Trophoblast cell (in vitro differentiated cells and primary cell): ENCODE results near the gene GATAD1.
"Not testable (repeated sequence)": the region's sequence is repeated elsewhere in the genome, so short reads cannot be mapped to it uniquely, and the experiment has no call there.

Experiments
- DNase-seq, 2 donors: peaks; one replicate each; pipeline ENCODE4 v3.0.0-alpha.2; 2016
- H2AFZ ChIP-seq: 2 replicates; pipeline ENCODE4 v1.6.1; 2013; ENCODE audit warnings: low read length, moderate library complexity, mild to moderate bottlenecking; ENCODE audit not compliant: insufficient read depth, poor library complexity
- H2AK5ac ChIP-seq: 2 replicates; pipeline ENCODE4 v1.6.1; 2013; ENCODE audit warnings: mild to moderate bottlenecking, low read length
- H2BK120ac ChIP-seq: 2 replicates; pipeline ENCODE4 v1.6.1; 2013; ENCODE audit warnings: low read length, mild to moderate bottlenecking, moderate library complexity; ENCODE audit not compliant: insufficient read depth, poor library complexity
- H2BK12ac ChIP-seq: 2 replicates; pipeline ENCODE4 v1.6.1; 2013; ENCODE audit warnings: mild to moderate bottlenecking, low read length, moderate library complexity
- H2BK5ac ChIP-seq: 2 replicates; pipeline ENCODE4 v1.6.1; 2013; ENCODE audit warnings: low read length, low read depth, moderate library complexity, mild to moderate bottlenecking; ENCODE audit not compliant: poor library complexity
- H3K14ac ChIP-seq: 2 replicates; pipeline ENCODE4 v1.6.1; 2013; ENCODE audit warnings: mild to moderate bottlenecking, low read length
- H3K18ac ChIP-seq: 2 replicates; pipeline ENCODE4 v1.6.1; 2013; ENCODE audit warnings: mild to moderate bottlenecking, low read length
- H3K23ac ChIP-seq: 2 replicates; pipeline ENCODE4 v1.6.1; 2013; ENCODE audit warnings: low read length
- H3K27ac ChIP-seq: 2 replicates; pipeline ENCODE4 v1.5.1; 2013; ENCODE audit warnings: low read depth, mild to moderate bottlenecking, inconsistent platforms, low read length, moderate library complexity
- H3K27me3 ChIP-seq: 2 replicates; pipeline ENCODE4 v1.6.1; 2013; ENCODE audit warnings: inconsistent platforms, mild to moderate bottlenecking, low read length, moderate library complexity; ENCODE audit not compliant: insufficient read depth
- H3K36me3 ChIP-seq, 2 experiments: 1 replicate in 1 of 2; 2 replicates in 1 of 2; pipeline ENCODE4 v1.6.1; 2013; ENCODE audit warnings: low read length in 2 of 2, mild to moderate bottlenecking in 2 of 2, moderate library complexity in 1 of 2; ENCODE audit not compliant: insufficient read depth in 2 of 2, control insufficient read depth in 1 of 2
- H3K4ac ChIP-seq: 2 replicates; pipeline ENCODE4 v1.6.1; 2013; ENCODE audit warnings: low read depth, mild to moderate bottlenecking, low read length, moderate library complexity
- H3K4me1 ChIP-seq, 2 experiments: 1 replicate in 1 of 2; 2 replicates in 1 of 2; pipeline ENCODE4 v1.6.1; 2013; ENCODE audit warnings: low read length in 2 of 2, mild to moderate bottlenecking in 2 of 2, moderate library complexity in 1 of 2; ENCODE audit not compliant: insufficient read depth in 2 of 2, control insufficient read depth in 1 of 2
- H3K4me2 ChIP-seq: 2 replicates; pipeline ENCODE4 v1.6.1; 2013; ENCODE audit warnings: inconsistent platforms, mild to moderate bottlenecking, low read length, moderate library complexity
- H3K4me3 ChIP-seq: 2 replicates; pipeline ENCODE4 v1.5.1; 2013; ENCODE audit warnings: mild to moderate bottlenecking, low read depth, low read length, inconsistent platforms
- H3K79me1 ChIP-seq: one replicate; pipeline ENCODE4 v1.6.1; 2013; ENCODE audit warnings: low read length
- H3K79me2 ChIP-seq: 2 replicates; pipeline ENCODE4 v1.6.1; 2013; ENCODE audit warnings: low read length, mild to moderate bottlenecking; ENCODE audit not compliant: control insufficient read depth, insufficient read depth, poor library complexity
- H3K9ac ChIP-seq: 2 replicates; pipeline ENCODE4 v1.6.1; 2013; ENCODE audit warnings: mild to moderate bottlenecking, low read length
- H3K9me3 ChIP-seq: 2 replicates; pipeline ENCODE4 v1.6.1; 2013; ENCODE audit warnings: low read depth, mild to moderate bottlenecking, control low read depth, inconsistent platforms, low read length; ENCODE audit not compliant: insufficient read depth
- H4K12ac ChIP-seq: 2 replicates; pipeline ENCODE4 v1.6.1; 2013; ENCODE audit warnings: low read depth, mild to moderate bottlenecking, low read length, moderate library complexity
- H4K8ac ChIP-seq: 2 replicates; pipeline ENCODE4 v1.6.1; 2013; ENCODE audit warnings: low read depth, mild to moderate bottlenecking, low read length, moderate library complexity
- H4K91ac ChIP-seq: one replicate; pipeline ENCODE4 v1.6.1; 2013; ENCODE audit warnings: low read depth, mild to moderate bottlenecking, low read length, moderate library complexity
- WGBS: extraction: QIAGEN DNeasy Blood & Tissue Kit; methylation state at CpG from one replicate; pipeline ENCODE4 v1.1.7; 2013; ENCODE audit warnings: missing lambda C conversion rate; ENCODE audit not compliant: insufficient read length, insufficient coverage; ENCODE audit errors: extremely low coverage; 5-methylcytosine and 5-hydroxymethylcytosine counted together

The GATAD1 gene

GRCh38 chr7:92466682-92467081 is 19.4 kb downstream of the GATAD1 start:
- no peaks in the 10 kb centered on the region for H3K27me3 ChIP-seq
- H3K23ac ChIP-seq: no peak overlapping the region
- H4K12ac ChIP-seq: no peak overlapping the region
- DNase-seq: no peak
- peaks cover 2 to 6% of the 10 kb centered on the region in 2 experiments for H3K4me1 ChIP-seq
- no peak overlapping the region for H3K14ac ChIP-seq
- no peak overlapping the region for H4K8ac ChIP-seq
- H3K9ac ChIP-seq: no peak overlapping the region
- H3K18ac ChIP-seq: no peak overlapping the region
- peaks cover 0 to 1% of the 10 kb centered on the region in 2 experiments for H3K36me3 ChIP-seq
- WGBS: no CpG with 5 or more reads among the region's 2 CpGs
- no peak overlapping the region for H3K27ac ChIP-seq
- no peak overlapping the region for H2BK12ac ChIP-seq
- H3K4me2 ChIP-seq: no peak overlapping the region
- H3K79me1 ChIP-seq: no peaks in the 10 kb centered on the region
- no peak overlapping the region for H2BK5ac ChIP-seq
- no peaks in the 10 kb centered on the region for H3K9me3 ChIP-seq
- no peak overlapping the region for H2BK120ac ChIP-seq
- H3K79me2 ChIP-seq: no peaks in the 10 kb centered on the region
- H3K4me3 ChIP-seq: no peak overlapping the region
- no peak overlapping the region for H4K91ac ChIP-seq
- no peak overlapping the region for H2AK5ac ChIP-seq
- H2AFZ ChIP-seq: no peak overlapping the region
- H3K4ac ChIP-seq: no peak overlapping the region

DNA sequence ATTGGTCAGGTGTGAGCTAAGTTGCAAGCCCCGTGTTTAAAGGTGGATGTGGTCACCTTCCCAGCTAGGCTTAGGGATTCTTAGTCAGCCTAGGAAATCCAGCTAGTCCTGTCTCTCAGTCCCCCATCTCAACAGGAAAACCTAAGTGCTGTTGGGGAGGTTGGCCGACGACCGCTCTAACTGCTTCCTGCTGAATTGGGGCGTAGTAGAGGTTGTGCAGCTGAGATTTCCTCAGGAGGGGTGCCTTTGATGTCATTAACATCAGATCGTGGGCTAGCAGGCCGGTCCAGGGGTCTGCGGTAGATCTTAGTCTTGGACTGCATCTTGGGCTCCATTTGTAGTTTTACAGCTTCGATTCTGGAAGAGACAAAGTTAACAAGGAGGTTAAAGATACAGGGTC is 21.3 kb downstream of the GATAD1 start:
- H3K4me1 ChIP-seq, H3K4me3 ChIP-seq, H3K4ac ChIP-seq, H3K9me3 ChIP-seq, H3K23ac ChIP-seq, H3K4me2 ChIP-seq, H3K27me3 ChIP-seq, H2BK12ac ChIP-seq, H2BK5ac ChIP-seq, H3K79me2 ChIP-seq, H4K91ac ChIP-seq, H2AFZ ChIP-seq, H3K18ac ChIP-seq, H3K36me3 ChIP-seq, H4K12ac ChIP-seq, H3K9ac ChIP-seq, H3K27ac ChIP-seq, H3K79me1 ChIP-seq, H2BK120ac ChIP-seq, H3K14ac ChIP-seq, H4K8ac ChIP-seq, H2AK5ac ChIP-seq, DNase-seq: not testable (repeated sequence)
- WGBS: no CpG with 5 or more reads among the region's 9 CpGs

- H2AK5ac ChIP-seq, H3K14ac ChIP-seq, H4K8ac ChIP-seq, H2BK5ac ChIP-seq, H3K18ac ChIP-seq, H3K23ac ChIP-seq, H3K9ac ChIP-seq, H3K79me2 ChIP-seq, H3K27me3 ChIP-seq, H2BK12ac ChIP-seq, H4K91ac ChIP-seq, H3K9me3 ChIP-seq, H3K79me1 ChIP-seq, H2BK120ac ChIP-seq, H3K4ac ChIP-seq, H3K36me3 ChIP-seq, H4K12ac ChIP-seq, H2AFZ ChIP-seq, H3K4me1 ChIP-seq, H3K4me2 ChIP-seq, H3K4me3 ChIP-seq: not testable (repeated sequence)
- WGBS: no CpG with 5 or more reads among the region's 10 CpGs
- peak; percentile 67 to 85 for DNase-seq
- H3K27ac ChIP-seq: peak overlapping the region; percentile 53
Measured at GRCh38 chr7:92473989-92474388, 26.7 kb downstream of the GATAD1 start.

- H2BK120ac ChIP-seq, H3K27ac ChIP-seq, H2AFZ ChIP-seq, H3K36me3 ChIP-seq, H4K91ac ChIP-seq, H3K4me1 ChIP-seq, H3K4me3 ChIP-seq, H3K23ac ChIP-seq, H3K4me2 ChIP-seq, H3K79me1 ChIP-seq, H2AK5ac ChIP-seq, H3K27me3 ChIP-seq, H4K12ac ChIP-seq, H2BK5ac ChIP-seq, H2BK12ac ChIP-seq, H4K8ac ChIP-seq, H3K4ac ChIP-seq, H3K18ac ChIP-seq, DNase-seq, H3K79me2 ChIP-seq, H3K9ac ChIP-seq, H3K9me3 ChIP-seq: not testable (repeated sequence)
- WGBS: no CpG with 5 or more reads among the region's 12 CpGs
- H3K14ac ChIP-seq: peak overlapping the region; percentile 44
Measured at GRCh38 chr7:92475261-92475770, 28.0 kb downstream of the GATAD1 start.
